OCI-LY1 (cell line): ENCODE measurements around the gene CAT.

Experiments used
- CTCF ChIP-seq: fragments of 200-600 bp; sonication (generic), shearing (Covaris generic); IDR thresholded peaks from 2 replicates; pipeline ENCODE4 v1.5.1; 2017; ENCODE audit warnings: mild to moderate bottlenecking, antibody characterized with exemption, low read length, moderate library complexity, mixed read lengths
- EZH2 ChIP-seq: fragments of 200-600 bp; sonication (generic), shearing (Covaris generic); IDR thresholded peaks from 2 replicates; pipeline ENCODE4 v1.8.0; 2017; ENCODE audit warnings: borderline replicate concordance, mixed run types, mild to moderate bottlenecking, antibody characterized with exemption, low read length, moderate library complexity, mixed read lengths

DNA sequence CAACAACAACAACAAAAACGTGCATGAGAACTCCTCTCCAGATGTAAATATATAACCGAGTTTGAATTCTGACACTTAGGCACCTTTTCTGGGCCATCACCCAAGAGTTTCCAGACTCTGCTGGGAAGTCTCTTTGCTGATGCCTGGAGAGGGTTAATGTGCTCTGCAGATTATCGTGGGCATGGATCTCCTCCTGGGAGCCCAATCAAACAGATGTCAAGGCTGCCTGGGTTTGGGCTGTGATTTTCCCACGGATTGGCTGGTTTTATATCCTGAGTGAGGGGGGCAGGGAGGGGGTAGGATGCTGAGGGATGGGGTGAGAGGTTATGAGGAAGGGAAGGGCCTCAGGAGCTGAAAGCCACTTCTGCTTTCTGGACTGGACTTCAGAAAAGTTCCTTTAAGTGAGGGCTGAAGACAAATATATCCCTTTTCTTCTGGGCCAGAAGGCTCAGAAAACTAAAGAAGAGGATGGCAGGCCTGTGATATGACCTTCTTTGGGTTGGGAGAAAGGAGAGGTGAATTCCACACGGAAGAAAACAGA is 70.7 kb downstream of the CAT start:
- TF ChIP-seq CTCF = no peak
- TF ChIP-seq EZH2 = no peak
